Calu3 (cell line): Measurements from ENCODE around the gene MSH4. TPM values are rescaled to one million over a fixed set of nuclear protein-coding genes. Genes with fewer than 3 reads are reported as not detected.

ENCODE experiments used
- BruUV-seq: library from RNA; stranded (reverse); fragments of 400-500 nt; replicated peaks from 2 replicates; lab custom pipeline; 2021; lab: Mats Ljungman, UMichigan
- CTCF ChIA-PET: fragments of 300-600 bp; sonication (Branson Sonifier 250); formaldehyde crosslinking; loops from one replicate; lab custom pipeline; 2022; ENCODE audit warnings: antibody characterized with exemption; lab: Charles Lee
- DNase-seq: peaks from one replicate; pipeline ENCODE4 v3.0.0; 2022
- H3K27ac Mint-ChIP-seq: one replicate; pipeline ENCODE4 v1.8.0; 2022; ENCODE audit warnings: mixed read lengths; ENCODE audit not compliant: unreplicated experiment
- H3K27me3 Mint-ChIP-seq: one replicate; pipeline ENCODE4 v1.8.0; 2022; ENCODE audit warnings: mixed read lengths; ENCODE audit not compliant: unreplicated experiment
- H3K36me3 Mint-ChIP-seq: one replicate; pipeline ENCODE4 v1.8.0; 2022; ENCODE audit warnings: mild to moderate bottlenecking, moderate library complexity, mixed read lengths; ENCODE audit not compliant: insufficient read depth, unreplicated experiment
- H3K4me1 Mint-ChIP-seq: one replicate; pipeline ENCODE4 v1.8.0; 2022; ENCODE audit warnings: mild to moderate bottlenecking, low read depth, mixed read lengths; ENCODE audit not compliant: unreplicated experiment
- H3K4me3 Mint-ChIP-seq: one replicate; pipeline ENCODE4 v1.8.0; 2022; ENCODE audit warnings: mild to moderate bottlenecking, low read depth, moderate library complexity, mixed read lengths; ENCODE audit not compliant: unreplicated experiment
- H3K9me3 Mint-ChIP-seq: one replicate; pipeline ENCODE4 v1.8.0; 2022; ENCODE audit warnings: low read depth, mixed read lengths; ENCODE audit not compliant: unreplicated experiment
- CTCF ChIP-seq: fragments of 200-600 bp; IDR thresholded peaks from one replicate; pipeline ENCODE4 v1.8.0; 2022; ENCODE audit warnings: antibody characterized with exemption; ENCODE audit not compliant: unreplicated experiment
- intact Hi-C: fragments of 100-400 bp; cut with micrococcal nuclease; formaldehyde crosslinking; loops from one replicate; pipeline ENCODE4 v1.10.0; 2022; ENCODE audit not compliant: unreplicated experiment
- total RNA-seq: library from RNA; stranded (reverse); gene quantifications from 2 replicates; pipeline ENCODE4 v1.2.3, GENCODE V29; 2022

MSH4 gene
- total RNA-seq, 1 experiment from 2014 or later: 0.83 TPM

DNA sequence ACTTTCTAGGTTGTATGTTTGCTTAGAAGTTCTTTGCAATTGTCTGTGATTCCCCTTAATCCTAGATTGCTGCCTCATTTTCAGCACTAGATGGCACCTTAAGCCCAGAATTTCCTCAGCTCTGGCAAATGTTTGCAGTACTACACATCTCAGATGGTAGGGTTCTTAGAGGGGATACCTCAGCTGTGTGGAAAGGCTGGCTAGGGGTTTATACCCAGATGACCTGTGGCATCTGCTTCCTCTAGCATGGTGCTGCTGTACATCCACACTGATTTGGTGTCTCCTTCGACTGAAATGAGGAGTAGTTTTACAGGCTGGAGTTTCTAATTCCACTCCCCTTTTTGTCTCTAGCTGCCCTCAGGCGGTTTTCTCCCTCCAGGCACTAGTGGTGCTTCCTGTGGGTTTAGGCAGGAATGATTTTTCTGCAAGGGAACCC, 112.1 kb downstream of the MSH4 start:
- DNase-seq: peak; percentile 39
- Mint-ChIP-seq H3K4me1 (no peaks in the 10 kb centered on the region), H3K27ac (no peak overlapping the region), H3K27me3 (no peaks in the 10 kb centered on the region), H3K9me3 (peaks cover 4% of the 10 kb centered on the region), H3K4me3 (no peak overlapping the region), H3K36me3 (no peaks in the 10 kb centered on the region)
- BruUV-seq: no TSS peak
- intact Hi-C loops: loop anchor here (2.0 to 5.0 kb wide), 4 partner anchors 82 to 1234 kb away; no protein-coding TSS in a partner anchor
- CTCF ChIA-PET: interaction anchor here (0.6 to 1.3 kb wide), 4 partner anchors 19 to 1980 kb away, joined by 3 to 8 read pairs (median 5); partner anchors contain the start of gene NEXN
- TF ChIP-seq CTCF: peak; percentile 23

- DNase-seq: no peak
- no TSS peak for BruUV-seq
- no peak for TF ChIP-seq CTCF
- intact Hi-C loops: loop anchor here (10.0 kb wide), 1 partner anchor 318 kb away; no protein-coding TSS in a partner anchor
- Mint-ChIP-seq H3K27ac (no peak overlapping the region), H3K4me1 (no peaks in the 10 kb centered on the region), H3K36me3 (no peaks in the 10 kb centered on the region), H3K4me3 (no peak overlapping the region), H3K9me3 (no peaks in the 10 kb centered on the region), H3K27me3 (no peaks in the 10 kb centered on the region)
- CTCF ChIA-PET: interaction anchor here (0.7 kb wide), 1 partner anchor 379 kb away, joined by 3 read pairs; no protein-coding TSS in a partner anchor
Observed at GRCh38 chr1:75916834-75917233, 120.2 kb downstream of the MSH4 start.

DNA sequence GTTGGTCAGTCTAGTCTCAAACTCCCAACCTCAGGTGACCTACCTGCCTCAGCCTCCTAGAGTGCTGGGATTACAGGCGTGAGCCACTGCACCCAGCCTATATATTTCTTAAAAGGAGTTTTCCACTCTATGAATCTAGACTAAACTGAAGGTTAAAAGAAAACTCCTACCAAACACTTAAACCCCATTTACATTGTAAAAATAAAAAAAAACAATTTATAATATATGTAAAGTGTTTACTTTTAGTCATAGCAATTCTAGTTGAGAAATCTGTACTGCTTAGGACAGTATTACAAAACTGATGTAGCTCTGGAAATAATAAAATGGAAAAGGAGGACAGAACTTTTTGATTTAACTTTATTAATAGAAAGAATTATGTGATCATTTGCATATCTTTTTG, 126.0 kb downstream of the MSH4 start:
- DNase-seq: no peak
- CTCF ChIA-PET: no interaction called here
- Mint-ChIP-seq H3K4me3 (no peak overlapping the region), H3K36me3 (no peaks in the 10 kb centered on the region), H3K27ac (no peak overlapping the region), H3K4me1 (no peaks in the 10 kb centered on the region), H3K27me3 (no peaks in the 10 kb centered on the region), H3K9me3 (peaks cover 2% of the 10 kb centered on the region)
- intact Hi-C loops: no loop called here
- TF ChIP-seq CTCF: no peak
- BruUV-seq: no TSS peak

GRCh38 chr1:75932304-75932703, 135.6 kb downstream of the MSH4 start, which contains the start of gene ASB17:
ASB17 (minus strand) TSS chr1:75932404; CDS start chr1:75932291, 113 bp downstream.
- Mint-ChIP-seq H3K27me3 (no peaks in the 10 kb centered on the region), H3K4me3 (no peak within 1 kb of the TSS), H3K4me1 (no peaks in the 10 kb centered on the region), H3K9me3 (peaks cover 3% of the 10 kb centered on the region), H3K27ac (no peak within 1 kb of the TSS), H3K36me3 (no peaks in the 10 kb centered on the region)
- CTCF ChIA-PET: no interaction called here
- intact Hi-C loops: no loop called here
- DNase-seq: no peak
- no peak for TF ChIP-seq CTCF
- no TSS peak for BruUV-seq
